Right lung (tissue), 5 donors: Measurements from ENCODE around the gene TSKS. TPM values are rescaled to one million over a fixed set of nuclear protein-coding genes. Genes with fewer than 3 reads are reported as not detected.
"Not testable (repeated sequence)": the region's sequence is repeated elsewhere in the genome, so short reads cannot be mapped to it uniquely, and the experiment has no call there.

ENCODE experiments used
- DNase-seq, 2 donors: peaks; one replicate each; pipeline ENCODE4 v3.0.0-alpha.2; 2013
- polyA plus RNA-seq, 5 donors: library from polyadenylated mRNA; unstranded; fragments of 120-200 nt; gene quantifications; one replicate each; pipeline versions ENCODE4 v1.2.1 to v1.2.3, GENCODE V29; 2013; ENCODE audit warnings: inconsistent platforms in 1 of 5, low replicate concordance in 1 of 5; ENCODE audit not compliant: insufficient read length in 5 of 5, insufficient read depth in 1 of 5

The TSKS gene
- polyA plus RNA-seq, 5 donors = 0.16 to 0.36 (median 0.28) TPM

DNA sequence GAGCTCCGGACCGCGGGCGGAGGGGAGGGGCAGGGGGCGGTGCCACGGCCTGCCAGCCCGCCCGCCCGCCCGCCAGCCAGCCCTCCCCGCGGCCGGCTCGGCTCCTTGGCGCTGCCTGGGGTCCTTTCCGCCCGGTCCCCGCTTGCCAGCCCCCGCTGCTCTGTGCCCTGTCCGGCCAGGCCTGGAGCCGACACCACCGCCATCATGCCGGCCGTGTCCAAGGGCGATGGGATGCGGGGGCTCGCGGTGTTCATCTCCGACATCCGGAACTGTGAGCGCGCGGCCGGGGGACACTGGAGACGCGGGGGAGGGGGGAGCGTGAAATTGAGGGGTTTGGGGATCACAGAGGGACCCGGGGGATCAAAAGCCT lies 3.8 kb upstream of the TSKS start, which contains the start of gene AP2A1:
TSS of gene AP2A1 (plus strand) at position 72 of the 370 bp plus-strand sequence. CDS start at position 205, 133 bp downstream.
- DNase-seq = no peak

DNA sequence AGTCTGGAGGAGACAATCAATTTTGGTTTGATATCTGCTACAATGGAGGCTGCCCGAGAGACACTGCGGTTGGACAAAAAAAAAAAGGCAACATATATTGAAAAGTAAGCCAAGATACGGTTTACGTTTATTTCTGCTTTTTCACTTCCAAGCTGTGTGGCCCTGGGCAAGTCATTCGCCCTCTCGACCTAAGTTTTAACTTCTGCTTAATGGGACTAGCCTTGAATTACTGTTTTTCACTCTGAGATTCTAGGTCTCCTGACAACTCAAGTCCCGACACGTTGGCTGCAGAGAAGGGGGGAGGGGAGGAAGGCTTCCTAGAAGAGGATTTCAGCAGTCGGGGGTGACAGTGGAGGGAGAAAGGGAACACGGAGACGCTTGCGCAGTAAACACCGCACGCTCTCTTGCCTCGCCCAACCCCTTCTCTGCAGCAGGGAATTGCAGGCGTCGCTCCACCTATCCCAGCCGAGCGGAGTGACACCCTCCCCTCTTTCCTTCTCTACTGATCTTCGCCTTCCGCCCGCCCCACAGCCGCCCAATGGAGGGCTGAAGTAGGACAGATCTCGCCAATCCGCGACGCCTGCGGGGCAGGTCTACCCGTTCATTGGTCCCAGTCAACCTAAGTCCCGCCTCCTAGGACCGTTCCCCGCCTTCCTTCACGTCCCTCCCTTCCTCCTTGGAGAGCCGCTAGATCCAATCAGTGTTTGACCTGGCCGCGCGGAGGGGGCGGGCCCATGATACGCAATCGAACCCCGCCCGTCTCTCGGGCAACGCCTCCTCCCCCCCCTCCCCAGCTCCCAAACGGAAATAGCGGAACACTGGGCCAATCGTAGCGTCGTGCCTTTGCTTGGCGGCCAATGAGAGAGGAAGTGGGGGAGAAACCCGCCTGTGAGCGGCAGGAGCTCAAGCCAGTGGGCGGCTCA lies 3.2 kb upstream of the TSKS start:
- peak; percentile 100 for DNase-seq

DNA sequence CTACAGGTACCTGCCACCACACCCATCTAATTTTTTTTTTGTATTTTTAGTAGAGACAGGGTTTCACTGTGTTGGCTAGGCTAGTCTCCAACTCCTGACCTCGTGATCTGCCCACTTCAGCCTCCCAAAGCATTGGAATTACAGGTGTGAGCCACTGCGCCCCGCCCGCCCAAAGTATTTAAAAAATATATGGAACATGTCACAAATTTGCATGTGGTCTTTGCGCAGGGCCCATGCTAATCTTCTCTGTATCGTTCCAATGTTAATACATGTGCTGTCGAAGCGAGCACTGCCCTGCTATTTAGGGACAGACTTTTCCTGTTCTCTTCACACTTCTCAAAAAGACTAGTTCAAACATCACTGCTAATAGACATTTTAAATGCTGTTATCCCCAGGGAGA lies 1.2 kb upstream of the TSKS start:
- no peak for DNase-seq

DNA sequence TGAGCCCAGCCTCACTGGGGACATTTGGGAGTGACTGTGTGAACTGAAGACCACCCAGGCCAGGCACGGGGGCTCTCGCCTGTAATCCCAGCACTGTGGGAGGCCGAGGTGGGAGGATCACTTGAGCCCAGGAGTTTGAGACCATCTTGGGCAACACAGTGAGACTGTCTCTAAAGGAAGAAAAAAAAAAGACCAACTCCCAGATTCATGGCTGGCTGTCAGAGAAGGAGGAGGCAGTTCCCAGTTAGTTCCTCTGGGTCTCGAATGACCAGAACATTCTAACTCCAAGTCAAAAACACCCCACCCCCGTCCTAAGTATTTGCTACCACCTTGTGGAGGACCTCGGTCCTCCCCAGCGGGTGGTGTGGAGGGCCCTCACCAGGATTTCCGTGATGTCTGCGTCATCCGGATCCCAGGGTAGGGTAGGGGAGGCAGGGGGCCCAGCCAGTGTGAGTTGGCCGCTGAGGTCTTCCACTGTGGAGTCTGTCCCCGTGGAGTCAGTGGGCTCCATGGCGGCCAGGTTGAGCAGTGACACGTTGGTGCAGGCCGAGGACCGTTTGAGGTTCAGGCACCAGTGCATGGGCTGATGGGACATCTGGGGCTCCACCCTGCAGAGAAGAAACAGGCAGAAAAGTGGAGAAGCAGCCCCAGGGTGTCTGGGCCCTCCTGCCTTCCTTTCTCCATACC lies 1.3 kb downstream of the TSKS start:
- DNase-seq = peak; percentile 27 to 30

DNA sequence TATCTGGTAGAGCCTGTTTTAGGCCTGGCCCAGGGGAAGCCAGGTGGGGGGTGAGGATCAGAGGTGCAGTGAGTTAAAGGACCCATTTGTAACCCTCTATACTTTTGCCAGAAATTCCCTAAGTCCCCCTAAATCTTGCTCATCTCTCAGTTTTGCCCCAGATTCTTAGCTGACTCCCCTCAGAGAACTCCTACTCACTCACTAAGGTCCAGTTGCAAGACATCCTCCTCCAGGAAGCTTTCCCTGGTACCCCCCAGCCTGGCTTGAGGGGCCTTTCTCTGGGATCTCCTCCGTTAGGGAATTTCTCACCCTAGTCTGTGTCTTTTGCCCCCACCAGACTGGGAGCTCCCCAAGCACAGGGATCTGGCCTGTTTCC lies 1.9 kb downstream of the TSKS start:
- DNase-seq = no peak

DNA sequence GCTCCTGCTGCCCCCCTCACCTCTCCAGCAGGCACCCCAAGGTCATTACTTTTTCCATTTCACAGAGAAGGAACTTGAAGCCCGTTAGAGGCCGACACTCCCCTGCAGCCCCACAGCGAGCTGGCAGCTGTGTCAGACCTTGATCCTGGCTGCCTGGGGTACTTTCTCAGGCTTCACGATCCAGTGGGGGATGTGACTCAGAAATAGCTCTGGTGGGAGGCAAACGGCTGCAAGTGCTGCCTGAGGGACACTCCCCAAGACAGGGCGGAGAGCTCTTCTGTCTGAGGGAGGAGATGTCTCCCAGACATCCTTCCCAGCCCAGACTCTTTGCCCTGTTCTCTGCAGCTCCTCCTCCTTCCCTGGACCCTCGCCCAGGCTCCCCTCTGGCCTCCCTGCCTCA lies 4.8 kb downstream of the TSKS start:
- no peak for DNase-seq

DNA sequence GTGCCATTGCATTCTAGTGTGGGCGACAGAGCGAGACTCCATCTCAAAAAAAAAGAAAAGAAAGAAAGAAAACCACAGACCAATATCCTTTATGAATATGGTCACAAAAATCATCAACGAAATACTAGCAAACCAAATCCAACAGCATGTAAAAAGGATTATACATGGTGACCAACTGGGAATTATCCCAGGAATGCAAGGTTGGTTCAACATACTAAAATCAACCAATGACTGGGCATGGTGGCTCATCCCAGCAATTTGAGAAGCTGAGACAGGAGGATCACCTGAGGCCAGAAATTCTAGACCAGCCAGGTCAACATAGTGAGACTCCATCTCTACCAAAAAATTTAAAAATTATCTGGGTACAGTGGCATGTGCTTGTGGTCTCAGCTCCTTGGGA lies 7.2 kb downstream of the TSKS start:
- no peak for DNase-seq

DNA sequence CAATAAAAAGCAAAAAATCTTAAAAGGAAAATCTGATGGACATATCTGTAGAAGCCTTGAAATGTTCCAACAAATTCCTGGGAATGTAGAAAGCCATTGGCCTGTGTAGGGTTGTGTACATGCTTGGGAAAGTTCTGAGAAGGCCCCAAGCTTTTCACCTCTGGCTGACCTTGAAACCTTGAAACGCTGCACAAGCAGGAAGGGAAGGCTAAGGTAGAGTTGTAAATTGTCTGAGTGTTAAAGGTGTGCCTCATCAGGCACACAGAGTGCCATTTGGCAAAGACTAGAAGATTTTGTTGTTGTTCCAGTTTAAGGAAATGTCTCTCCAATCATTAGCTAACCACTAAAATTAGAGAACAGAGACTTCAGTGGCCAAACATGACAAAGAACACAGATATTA lies 10.4 kb downstream of the TSKS start:
- no peak for DNase-seq

DNA sequence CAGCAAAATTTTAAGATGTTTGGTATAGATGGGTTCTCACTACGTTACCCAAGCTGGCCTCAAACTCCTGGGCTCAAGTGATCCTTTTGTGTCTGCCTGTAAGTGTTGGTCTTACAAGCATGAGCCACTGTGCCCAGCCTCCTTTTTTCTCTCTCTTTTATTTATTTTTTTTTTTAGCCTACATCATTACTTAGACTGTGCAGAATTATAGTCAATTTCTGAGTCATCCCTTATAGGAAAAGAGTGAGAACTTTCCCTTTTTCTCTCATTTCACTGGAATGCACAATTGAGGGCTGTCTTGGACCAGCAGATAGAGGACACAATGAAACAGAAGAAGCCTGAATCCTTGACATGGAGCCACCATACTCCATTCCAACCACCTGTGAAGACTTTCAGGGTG lies 13.3 kb downstream of the TSKS start:
- no peak for DNase-seq

DNA sequence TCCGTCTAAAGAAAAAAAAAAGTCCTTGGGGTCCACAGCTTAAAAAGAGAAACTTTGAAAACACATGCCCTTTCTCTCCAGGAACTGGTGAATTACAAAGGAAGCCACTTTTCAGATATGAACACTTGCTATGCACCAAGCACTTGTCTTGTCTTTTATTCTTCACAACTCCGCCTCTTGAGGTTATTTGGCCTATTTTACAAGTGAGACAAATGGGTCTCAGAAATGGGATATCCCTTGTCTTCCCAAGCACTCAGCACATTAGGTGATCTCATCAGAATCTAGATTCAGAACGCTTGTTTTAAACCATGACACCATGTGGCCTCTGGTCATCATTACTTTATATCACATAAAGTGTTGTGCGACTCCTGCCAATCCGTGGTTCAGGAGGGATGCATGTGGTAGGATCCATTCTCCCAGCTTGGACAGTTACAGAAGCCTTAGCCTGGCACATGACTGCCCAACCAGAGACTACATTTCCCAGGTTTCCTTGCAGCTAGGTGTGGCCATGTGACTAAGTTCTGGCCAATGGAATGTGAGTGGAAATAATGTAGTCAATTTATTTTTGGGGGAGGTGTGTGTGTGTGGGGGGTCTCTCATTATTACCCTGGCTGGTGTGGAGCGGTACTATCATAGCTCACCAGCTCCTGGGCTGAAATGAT lies 13.9 kb downstream of the TSKS start:
- DNase-seq = no peak

DNA sequence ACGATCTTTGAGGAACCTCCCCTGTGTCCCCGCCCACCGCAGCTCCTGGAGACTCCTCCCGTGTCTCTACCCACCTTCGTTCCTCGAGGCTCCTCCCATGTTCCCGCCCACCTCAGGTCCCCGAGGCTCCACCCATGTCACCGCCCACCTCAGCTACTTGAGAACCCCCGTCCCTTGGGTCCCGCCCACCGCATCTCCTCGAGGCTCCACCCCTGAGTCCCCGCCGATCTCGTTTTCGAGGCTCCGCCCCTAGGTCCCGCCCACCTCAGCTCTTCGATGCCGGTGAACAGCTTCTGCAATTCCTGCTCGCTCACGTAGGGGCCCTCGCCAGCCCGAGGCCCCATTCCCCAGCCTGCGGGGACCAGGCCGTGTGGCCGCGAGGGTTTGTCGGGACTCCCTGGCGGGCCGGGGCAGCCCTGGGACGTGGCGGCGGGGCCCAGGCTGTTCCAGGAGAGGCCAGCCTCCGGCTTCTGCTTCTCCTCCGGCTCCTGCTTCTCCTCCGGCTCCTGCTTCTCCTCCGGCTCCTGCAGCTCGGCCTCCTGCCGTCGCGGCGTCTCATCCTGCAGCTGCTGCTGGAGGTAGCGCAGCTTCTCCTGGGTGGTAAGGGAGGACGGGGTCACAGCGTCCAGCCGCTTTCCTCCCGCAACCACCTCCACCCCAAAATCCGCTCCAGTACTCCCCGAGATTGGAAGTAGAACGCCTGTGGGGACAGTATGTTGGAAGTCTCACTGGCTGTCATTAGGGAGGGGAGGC lies 16.7 kb downstream of the TSKS start:
- DNase-seq = peak in 1 of 2 donors; percentile 14

DNA sequence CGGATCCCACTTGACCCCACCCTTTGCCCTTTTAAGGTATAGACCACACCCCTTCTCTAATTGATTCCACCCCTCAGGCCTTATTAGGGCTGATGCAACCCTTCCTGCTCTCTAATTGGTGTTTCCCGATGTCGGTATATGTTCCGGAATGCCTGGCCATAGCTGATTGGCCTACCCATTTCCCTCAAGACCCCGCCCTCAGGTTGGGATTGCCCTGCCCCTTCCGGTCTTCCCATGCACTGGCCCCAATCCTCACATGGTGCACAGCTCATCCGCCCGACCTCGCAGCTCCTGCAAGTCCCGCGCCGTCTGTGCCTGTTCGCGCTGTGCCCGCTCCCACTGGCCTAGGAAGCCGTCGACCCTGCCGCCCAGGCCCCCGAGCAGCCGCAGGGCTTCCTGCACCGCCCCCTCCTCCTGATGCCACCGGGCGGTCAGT lies 18.1 kb downstream of the TSKS start:
- no peak for DNase-seq

DNA sequence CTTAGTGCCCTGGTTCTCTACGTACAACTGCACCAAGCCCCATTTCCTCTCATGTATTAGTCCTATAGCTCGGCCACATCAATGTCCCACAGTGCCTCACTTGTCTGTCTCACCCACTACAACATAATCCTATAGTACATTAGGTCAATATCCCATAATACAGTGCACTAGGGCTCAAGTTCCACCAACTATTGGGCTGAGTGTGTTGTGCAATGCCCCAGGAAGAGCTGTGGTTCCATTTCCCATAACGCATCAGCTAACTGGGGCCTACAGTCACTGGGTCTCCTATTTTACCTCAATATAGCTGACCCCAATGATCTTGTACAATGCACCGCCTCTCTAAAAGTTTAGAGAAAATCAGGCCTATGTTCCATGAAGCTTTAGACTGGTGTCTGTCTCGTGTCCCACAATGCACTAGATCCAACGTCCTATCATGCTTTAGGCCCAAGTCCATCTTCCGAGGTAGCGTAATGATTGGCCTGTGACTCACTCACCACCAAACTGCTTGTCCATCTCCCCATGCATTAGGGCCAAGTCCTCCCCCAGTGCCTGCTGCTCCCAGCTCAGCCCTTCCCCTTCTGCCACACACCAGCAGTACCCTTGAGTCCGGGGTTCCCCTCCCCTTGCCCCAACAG lies 21.8 kb downstream of the TSKS start:
- DNase-seq = no peak

DNA sequence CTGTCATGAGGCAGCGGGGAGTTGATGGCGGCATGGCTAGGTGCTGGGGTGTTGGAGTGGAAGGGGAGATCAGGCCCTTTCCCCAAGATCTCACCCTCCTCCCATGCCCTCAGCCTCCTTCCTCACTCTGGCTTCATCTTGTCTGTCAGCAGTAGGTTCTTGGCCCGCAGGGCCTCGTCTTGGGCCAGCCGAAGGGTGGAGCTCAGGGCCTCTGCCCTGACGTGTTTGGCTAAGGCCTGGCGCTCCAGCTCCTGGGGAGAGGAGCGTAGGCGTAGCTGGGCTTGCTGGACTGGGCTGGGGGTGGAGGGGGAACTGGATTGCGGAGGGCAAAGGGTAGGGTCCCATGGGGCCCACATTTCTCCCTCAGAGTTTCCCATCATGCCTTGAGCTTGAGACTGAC lies 23.2 kb downstream of the TSKS start:
- DNase-seq = no peak

DNA sequence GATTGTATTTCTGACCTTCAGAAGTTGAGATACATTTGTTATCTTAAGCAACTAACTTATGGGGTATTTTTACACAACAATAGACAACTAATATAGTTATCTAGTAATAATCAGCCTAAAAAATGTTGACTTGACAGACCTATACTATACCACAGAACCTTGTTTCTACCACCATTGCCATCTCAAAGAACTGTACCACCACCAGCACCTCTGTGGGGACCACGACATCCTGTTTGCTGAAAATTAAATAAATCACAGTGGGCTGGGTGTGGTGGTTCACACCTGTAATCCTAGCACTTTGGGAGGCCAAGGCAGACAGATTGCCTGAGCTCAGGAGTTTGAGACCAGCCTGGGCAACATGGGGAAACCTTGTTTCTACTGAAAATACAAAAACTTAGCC lies 24.0 kb downstream of the TSKS start:
- no peak for DNase-seq

DNA sequence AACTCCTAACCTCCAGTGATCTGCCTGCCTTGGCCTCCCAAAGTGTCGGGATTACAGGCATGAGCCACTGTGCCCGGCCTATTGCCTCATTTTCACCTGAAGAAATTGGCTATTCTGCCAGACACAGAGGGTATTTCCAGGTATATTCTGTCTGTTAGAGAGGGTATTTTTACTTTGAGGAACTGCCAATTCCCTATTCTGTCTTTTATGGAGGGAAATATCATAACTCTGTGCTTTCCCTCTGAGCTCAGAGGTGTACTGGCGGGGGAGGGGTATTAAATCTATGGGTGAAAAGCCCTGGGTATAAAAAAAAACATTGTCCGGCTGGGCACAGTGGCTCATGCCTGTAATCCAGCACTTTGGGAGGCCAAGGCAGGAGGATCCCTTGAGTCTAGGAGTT lies 24.8 kb downstream of the TSKS start:
- DNase-seq = no peak

DNA sequence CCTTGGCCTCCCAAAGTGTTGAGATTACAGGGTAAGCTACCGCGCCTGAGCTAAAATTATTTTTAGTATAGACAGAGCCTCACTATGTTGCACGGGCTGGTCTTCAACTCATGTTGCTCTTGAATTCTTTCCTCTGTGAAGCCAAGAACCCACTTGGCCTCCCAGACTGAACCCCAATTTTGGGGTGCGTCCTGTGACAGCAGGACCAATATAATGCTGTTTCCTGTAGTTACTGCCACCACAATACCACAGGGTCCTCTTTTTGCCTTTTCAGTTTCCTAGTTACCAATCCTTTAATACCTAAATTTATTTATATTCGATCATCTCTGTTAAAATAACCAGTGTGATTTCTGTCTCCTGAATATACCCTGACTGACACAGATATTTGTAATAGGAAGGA lies 32.9 kb downstream of the TSKS start:
- DNase-seq = no peak

DNA sequence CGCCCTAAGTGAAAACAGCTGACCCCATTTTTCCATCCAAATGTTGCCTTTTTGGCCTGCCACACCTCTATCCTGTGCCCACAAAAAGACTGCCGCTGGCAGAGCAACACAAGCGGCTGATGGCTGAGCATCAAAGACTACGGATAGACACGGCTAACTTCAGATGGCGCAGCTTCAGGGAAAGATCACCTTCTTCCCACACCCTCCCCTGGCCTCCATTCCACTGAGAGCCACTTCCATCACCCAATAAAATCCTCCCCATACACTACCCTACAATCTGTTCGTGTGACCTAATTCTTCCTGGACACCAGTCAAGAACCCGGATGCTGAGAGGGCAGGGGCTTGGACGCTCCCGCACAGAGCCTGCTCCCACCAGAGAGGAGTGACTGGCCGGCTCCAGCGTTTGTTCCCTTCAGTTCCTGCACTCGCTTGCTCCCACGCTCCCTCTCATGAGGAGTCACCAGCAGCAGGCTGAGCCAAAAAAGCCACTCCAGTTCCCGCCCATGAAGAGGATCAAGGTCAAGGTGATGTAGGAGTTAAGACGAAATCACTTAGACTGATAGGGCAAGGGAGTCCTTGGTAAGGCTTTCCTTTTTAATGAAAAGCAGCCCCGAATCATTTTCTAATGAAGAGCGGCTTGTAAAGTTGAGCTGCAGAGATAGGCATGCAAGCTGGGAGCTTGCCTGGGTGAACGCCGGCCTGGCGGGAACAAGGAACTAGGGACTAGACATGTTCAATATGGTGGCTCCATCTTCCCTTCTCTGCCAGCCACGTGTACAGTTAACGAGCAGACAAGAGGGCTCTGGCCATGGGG lies 35.7 kb downstream of the TSKS start:
- DNase-seq = peak; percentile 84 to 89

DNA sequence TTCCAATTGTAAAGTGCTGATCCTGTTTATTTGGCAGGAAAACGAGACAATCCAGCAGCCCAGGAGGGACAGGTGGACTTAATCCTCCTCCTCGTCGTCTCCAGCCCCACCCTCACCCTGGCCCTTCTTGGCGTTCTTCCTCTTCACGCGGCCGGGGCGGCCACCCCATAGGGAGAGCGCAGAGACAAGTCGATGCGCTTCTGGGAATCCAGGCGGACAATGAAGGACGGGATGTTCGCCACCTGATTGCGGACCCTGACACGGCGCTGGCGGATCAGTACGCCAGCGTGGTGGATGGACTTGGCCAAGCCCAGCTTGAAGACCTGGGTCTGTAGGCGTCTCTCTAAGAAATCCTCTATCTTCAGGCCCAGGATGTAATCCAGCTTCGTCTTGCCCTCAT lies 43.7 kb downstream of the TSKS start:
- DNase-seq = not testable (repeated sequence)

DNA sequence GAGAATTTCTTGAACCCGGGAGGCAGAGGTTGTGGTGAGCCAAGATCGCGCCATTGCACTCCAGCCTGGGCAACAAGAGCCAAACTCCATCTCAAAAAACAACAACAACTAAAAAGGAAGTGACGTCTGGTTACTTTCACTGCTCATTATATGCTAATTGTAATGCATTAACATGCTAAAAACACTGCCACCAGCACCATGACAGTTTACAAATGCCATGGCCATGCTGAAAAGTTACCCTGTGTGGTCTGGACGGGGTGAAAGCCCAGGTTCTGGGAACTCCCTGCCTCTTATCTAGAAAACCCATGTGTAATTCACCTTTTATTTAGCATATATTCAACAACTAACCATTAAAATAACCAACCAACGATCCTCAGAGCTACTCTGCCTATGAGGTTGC lies 44.1 kb downstream of the TSKS start:
- no peak for DNase-seq

DNA sequence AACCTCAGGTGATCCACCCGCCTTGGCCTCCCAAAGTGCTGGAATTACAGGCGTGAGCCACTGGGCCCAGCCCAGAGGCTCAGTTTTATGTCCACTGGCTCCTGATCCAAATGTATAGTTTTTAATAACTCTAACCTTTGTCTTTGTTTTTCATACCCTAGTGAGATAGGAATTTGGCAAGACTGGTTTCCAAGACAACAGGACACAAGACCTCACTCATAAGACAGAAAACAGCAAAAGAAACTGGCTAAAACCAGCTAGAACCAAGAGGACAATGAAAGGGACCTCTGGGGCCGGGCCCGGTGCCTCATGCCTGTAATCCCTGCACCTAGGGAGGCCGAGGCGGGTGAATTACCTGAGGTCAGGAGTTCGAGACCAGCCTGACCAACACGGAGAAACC lies 44.6 kb downstream of the TSKS start:
- DNase-seq = peak; percentile 35 to 46
